ENCODE data around the gene MNX1. TPM values are rescaled to one million over a fixed set of nuclear protein-coding genes. Genes with fewer than 3 reads are reported as not detected.

The MNX1 gene
- total and polyA plus RNA-seq, 10 of the 15 experiments (the other 5 are each of a cell fraction or from before 2014, with no cell fraction given), result 0.22 to 2.7 (median 1.3) TPM; not detected in 1

DNA sequence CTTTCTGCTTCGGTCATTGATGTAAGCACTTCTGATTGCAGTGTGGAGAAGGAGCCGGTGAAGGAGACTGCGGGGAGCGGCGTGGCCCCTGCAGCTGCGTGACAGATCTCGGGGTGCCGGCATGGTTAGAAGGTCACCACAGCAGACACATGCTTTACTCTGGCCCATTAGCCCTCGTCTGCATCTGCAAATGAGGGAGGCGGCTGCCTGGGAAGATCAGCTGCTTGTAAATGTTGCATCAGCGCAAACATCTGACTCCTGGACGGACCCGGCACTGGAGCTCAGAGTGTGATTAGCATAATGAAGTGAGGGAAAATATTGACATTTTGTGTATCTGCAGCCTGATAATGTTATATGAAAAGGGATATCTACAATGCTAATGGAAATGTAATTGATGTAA lies 30.5 kb upstream of the MNX1 start (continued):
- TF ChIP-seq, protein P1, sequence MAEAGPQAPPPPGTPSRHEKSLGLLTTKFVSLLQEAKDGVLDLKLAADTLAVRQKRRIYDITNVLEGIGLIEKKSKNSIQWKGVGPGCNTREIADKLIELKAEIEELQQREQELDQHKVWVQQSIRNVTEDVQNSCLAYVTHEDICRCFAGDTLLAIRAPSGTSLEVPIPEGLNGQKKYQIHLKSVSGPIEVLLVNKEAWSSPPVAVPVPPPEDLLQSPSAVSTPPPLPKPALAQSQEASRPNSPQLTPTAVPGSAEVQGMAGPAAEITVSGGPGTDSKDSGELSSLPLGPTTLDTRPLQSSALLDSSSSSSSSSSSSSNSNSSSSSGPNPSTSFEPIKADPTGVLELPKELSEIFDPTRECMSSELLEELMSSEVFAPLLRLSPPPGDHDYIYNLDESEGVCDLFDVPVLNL (IDR thresholded peaks at IDR 0.05; ENCODE audit: low read depth, low read length), result no peak

GRCh38 chr7:157037635-157038034 lies 27.2 kb upstream of the MNX1 start:
- Histone ChIP-seq H3K4me3 (no peak overlapping the region), H3K4me2 (ENCODE audit: control insufficient read depth, insufficient read depth) (no peak overlapping the region), H3K79me2 (ENCODE audit: control insufficient read depth, insufficient read depth, low read length) (no peaks in the 10 kb centered on the region), H3K9me3 (replicated peaks; ENCODE audit: control insufficient read depth, insufficient read depth, low read length) (no peaks in the 10 kb centered on the region), H3K4me1 (ENCODE audit: control insufficient read depth, insufficient read depth, low read length) (no peaks in the 10 kb centered on the region), H2AFZ (ENCODE audit: control insufficient read depth, low read depth, low read length) (no peak overlapping the region), H3K27ac (ENCODE audit: control insufficient read depth, insufficient read depth) (no peak overlapping the region), H3K9ac (ENCODE audit: control insufficient read depth, insufficient read depth, low read length) (no peak overlapping the region), H3K36me3 (ENCODE audit: control insufficient read depth in 2 of 2, insufficient read depth in 2 of 2, low read length in 1 of 2) (no peaks in the 10 kb centered on the region), H3K27me3 (replicated peaks in 1 of 2; ENCODE audit: control insufficient read depth in 2 of 2, insufficient read depth in 2 of 2, low read length in 1 of 2) (no peaks in the 10 kb centered on the region; a peak in 1 of 4 replicates), H4K20me1 (ENCODE audit: control insufficient read depth, insufficient read depth) (no peaks in the 10 kb centered on the region)
- ChIA-PET RAD21 (ENCODE audit: unreplicated experiment) (no interaction called here), POLR2A (no interaction called here), SMC1A (ENCODE audit: uncharacterized antibody, unreplicated experiment) (no interaction called here), CTCF (no interaction called here)
- no peak for FAIRE-seq
- WGBS (ENCODE audit: insufficient coverage, insufficient replicate concordance, low lambda C conversion rate, missing lambda C conversion rate), result 80% methylated on average over 7 of the region's 9 CpGs
- intact Hi-C loops (cut with micrococcal nuclease; ENCODE audit: unreplicated experiment), result no loop called here
- DNase-seq (ENCODE audit: low read depth, low spot score), result no peak
- BruUV-seq (replicated peaks), result no TSS peak
- no peak for TF ChIP-seq STAT1 (conservative IDR thresholded peaks at IDR 0.05)
- TF ChIP-seq ZNF622 (IDR thresholded peaks at IDR 0.05), result no peak
- ATAC-seq, result no peak
- in situ Hi-C loops (cut with MboI), result no loop called here

GRCh38 chr7:157037028-157037427 lies 26.6 kb upstream of the MNX1 start:
- ChIA-PET POLR2A (no interaction called here), RAD21 (ENCODE audit: unreplicated experiment) (no interaction called here), SMC1A (ENCODE audit: uncharacterized antibody, unreplicated experiment) (no interaction called here), CTCF (no interaction called here)
- Histone ChIP-seq H3K9ac (ENCODE audit: control insufficient read depth, insufficient read depth, low read length) (no peak overlapping the region), H3K9me3 (replicated peaks; ENCODE audit: control insufficient read depth, insufficient read depth, low read length) (no peaks in the 10 kb centered on the region), H3K4me1 (ENCODE audit: control insufficient read depth, insufficient read depth, low read length) (no peaks in the 10 kb centered on the region), H3K36me3 (ENCODE audit: control insufficient read depth in 2 of 2, insufficient read depth in 2 of 2, low read length in 1 of 2) (no peaks in the 10 kb centered on the region), H3K27me3 (replicated peaks in 1 of 2; ENCODE audit: control insufficient read depth in 2 of 2, insufficient read depth in 2 of 2, low read length in 1 of 2) (no peaks in the 10 kb centered on the region; a peak in 1 of 4 replicates), H2AFZ (ENCODE audit: control insufficient read depth, low read depth, low read length) (no peak overlapping the region), H3K79me2 (ENCODE audit: control insufficient read depth, insufficient read depth, low read length) (no peaks in the 10 kb centered on the region), H4K20me1 (ENCODE audit: control insufficient read depth, insufficient read depth) (no peaks in the 10 kb centered on the region), H3K27ac (ENCODE audit: control insufficient read depth, insufficient read depth) (no peak overlapping the region), H3K4me2 (ENCODE audit: control insufficient read depth, insufficient read depth) (no peak overlapping the region), H3K4me3 (no peak overlapping the region)
- DNase-seq (ENCODE audit: low read depth, low spot score), result no peak
- intact Hi-C loops (cut with micrococcal nuclease; ENCODE audit: unreplicated experiment) (no loop called here), in situ Hi-C loops (cut with MboI) (no loop called here)
- 78% methylated on average over 4 of the region's 4 CpGs for WGBS (ENCODE audit: insufficient coverage, insufficient replicate concordance, low lambda C conversion rate, missing lambda C conversion rate)
- no peak for TF ChIP-seq RUNX3 (IDR thresholded peaks at IDR 0.05; ENCODE audit: low read length)
- FAIRE-seq, result no peak
- BruUV-seq (replicated peaks), result no TSS peak
- no peak for ATAC-seq
